NCI-H1092 (cell line): Measurements from ENCODE around the gene DNAJB8.

ENCODE experiments used
- DNase-seq: peaks from one replicate; lab custom pipeline; 2025; lab: John Stamatoyannopoulos, UW

The DNAJB8 gene

GRCh38 chr3:128493570-128494366 lies 27.1 kb upstream of the DNAJB8 start:
- DNase-seq: no peak

- DNase-seq: no peak
These were observed 26.2 kb upstream of the DNAJB8 start, which contains the start of gene GATA2 for GRCh38 chr3:128492671-128493569. TSS of gene GATA2 (minus strand) at chr3:128493201. CDS start at chr3:128487031, 6,170 bp downstream.

GRCh38 chr3:128491941-128492670 lies 25.4 kb upstream of the DNAJB8 start:
- DNase-seq: no peak

- no peak for DNase-seq
These were observed 24.9 kb upstream of the DNAJB8 start for GRCh38 chr3:128491691-128491940.

DNA sequence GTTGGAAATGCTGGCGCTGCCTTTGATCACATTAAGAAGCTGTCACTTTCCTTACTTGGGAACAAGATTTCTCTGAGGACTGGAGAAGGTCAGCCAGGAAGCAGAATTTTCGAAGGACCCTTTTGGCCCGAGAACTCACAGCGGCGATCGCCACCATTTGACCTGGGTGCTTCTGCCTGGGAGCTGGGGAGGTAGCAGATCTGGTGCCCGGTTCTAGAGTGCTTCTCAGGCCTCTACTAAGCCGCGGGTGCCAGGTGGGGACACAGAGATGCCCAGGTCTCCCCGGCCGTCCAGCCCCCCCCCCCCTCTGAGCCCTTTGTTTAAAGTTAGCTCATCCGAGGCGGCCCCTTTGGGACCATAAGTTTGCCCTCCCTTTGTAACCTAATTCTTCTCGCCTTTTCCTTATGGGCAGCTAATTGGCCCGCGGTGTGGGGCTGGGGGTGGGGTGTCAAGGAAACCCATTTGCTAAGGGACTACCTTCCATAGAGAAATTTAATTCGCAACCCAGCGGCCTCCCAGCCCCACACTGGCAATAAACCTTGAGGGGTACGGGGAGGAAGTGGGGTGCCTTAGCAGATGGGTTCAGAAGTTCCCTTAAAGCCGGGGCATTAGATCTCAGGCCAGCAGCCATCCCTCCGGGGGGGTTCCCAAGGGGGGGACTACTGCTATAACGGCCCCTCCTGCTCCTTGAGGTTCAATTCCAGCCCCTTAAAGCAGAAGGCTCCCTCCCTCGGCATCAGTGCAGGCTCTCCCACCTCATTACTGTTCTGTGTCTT lies 24.4 kb upstream of the DNAJB8 start:
- DNase-seq: no peak

DNA sequence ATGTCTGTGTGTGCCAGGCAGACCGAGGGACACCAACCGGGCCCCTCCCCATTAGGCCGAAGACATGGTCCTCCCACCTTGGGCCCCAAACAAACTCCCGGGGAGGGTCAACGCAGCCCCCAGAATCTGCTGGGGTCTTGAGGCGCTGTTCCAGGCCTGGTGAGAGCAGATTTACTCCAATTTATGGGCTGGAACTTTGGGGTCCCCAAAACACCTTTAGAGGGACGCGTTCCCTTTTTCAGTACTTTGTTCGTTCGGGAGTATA lies 23.9 kb upstream of the DNAJB8 start:
- DNase-seq: no peak

- DNase-seq: no peak
These were observed 23.4 kb upstream of the DNAJB8 start for GRCh38 chr3:128489927-128490649.

DNA sequence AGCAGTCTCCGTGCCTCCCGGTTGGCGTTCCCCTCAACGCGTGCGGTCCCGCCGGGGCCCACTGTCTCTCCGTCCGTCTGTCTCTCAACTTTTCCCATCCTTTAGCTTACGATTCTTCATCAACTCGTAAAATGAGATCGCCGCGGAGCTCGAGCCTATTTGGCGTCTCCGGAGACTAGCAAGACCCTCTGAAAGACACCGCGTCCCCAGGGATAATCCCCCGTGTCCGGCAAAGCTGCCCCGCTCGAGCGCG lies 22.9 kb upstream of the DNAJB8 start:
- no peak for DNase-seq

- no peak for DNase-seq
These were observed 22.4 kb upstream of the DNAJB8 start for GRCh38 chr3:128488991-128489673.

DNA sequence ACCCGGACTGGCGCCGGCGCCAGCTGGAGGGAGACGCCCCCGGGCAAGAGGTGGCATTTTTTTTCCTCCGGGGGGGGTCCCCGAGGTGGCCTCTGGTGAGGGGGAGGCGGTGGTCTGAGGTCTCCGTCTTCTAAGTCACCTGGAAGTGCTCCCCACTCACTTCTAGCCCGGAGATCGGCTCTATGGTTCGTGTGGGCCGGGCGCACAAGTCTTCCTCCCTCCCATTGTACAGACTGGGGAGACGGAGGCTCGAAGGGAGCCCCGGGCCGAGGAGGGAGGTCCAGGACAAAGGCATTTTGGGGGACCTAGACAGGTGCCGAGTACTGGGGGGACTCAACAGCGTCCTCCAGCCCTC lies 21.9 kb upstream of the DNAJB8 start:
- no peak for DNase-seq

GRCh38 chr3:128487813-128488635 lies 21.3 kb upstream of the DNAJB8 start:
- peak; percentile 63 for DNase-seq

- no peak for DNase-seq
These were observed 20.8 kb upstream of the DNAJB8 start for GRCh38 chr3:128487538-128487812.

DNA sequence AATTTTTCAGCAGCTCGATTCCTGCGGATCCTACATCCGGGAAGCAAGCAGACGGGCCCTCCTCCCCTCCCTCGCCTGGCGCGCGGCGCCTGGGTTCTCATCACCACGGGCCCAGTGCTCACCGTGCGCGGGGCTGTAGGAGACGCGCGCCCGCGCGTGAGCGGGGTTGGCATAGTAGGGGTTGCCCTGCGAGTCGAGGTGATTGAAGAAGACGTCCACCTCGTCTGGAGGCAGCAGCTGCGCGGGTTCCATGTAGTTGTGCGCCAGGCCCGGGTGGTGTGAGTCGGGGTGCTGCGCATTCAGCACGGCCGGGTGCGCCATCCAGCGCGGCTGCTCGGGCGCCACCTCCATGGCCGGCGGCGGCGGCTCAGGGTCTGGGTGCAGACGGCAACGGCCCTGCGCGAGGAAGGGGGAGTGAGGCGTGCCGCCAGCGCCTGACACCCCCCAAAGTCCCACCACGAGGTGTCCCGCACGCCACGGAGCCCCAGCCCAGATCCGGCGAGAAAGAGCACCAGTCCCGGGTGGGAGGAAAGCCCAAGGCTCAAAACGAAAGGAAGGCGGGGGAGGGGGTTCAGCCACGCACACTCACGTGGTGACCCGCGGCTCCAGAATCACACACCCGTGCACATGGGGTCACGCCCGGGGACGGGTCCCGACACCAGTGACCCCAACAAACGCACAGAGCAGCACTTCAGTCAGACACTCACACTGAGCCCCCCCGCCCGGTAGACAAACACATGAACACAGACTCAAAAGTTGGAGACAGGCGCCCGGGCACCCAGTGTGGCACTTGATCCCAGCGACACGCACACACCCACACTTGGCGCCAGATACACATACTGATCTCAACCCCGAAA lies 20.2 kb upstream of the DNAJB8 start:
- no peak for DNase-seq

DNA sequence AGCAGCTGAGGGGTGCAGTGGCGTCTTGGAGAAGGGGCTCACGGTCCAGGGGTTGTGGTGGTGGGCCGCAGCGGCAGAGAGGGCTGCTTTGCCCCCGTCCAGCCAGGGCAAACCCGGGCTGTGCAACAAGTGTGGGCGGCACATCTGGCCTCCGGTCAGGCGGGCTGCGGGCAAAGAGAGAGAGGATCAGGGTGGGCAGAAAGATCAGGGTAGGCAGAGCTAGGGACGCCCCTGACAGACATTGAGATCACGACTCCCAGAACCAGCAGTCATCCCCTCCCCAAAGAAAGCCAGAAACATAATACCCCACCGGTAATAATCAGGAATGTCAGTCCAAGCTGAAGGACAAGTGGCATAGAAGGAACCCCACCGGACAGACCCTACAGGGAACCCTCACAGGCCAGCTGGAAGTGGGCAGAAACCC lies 19.5 kb upstream of the DNAJB8 start:
- no peak for DNase-seq

DNA sequence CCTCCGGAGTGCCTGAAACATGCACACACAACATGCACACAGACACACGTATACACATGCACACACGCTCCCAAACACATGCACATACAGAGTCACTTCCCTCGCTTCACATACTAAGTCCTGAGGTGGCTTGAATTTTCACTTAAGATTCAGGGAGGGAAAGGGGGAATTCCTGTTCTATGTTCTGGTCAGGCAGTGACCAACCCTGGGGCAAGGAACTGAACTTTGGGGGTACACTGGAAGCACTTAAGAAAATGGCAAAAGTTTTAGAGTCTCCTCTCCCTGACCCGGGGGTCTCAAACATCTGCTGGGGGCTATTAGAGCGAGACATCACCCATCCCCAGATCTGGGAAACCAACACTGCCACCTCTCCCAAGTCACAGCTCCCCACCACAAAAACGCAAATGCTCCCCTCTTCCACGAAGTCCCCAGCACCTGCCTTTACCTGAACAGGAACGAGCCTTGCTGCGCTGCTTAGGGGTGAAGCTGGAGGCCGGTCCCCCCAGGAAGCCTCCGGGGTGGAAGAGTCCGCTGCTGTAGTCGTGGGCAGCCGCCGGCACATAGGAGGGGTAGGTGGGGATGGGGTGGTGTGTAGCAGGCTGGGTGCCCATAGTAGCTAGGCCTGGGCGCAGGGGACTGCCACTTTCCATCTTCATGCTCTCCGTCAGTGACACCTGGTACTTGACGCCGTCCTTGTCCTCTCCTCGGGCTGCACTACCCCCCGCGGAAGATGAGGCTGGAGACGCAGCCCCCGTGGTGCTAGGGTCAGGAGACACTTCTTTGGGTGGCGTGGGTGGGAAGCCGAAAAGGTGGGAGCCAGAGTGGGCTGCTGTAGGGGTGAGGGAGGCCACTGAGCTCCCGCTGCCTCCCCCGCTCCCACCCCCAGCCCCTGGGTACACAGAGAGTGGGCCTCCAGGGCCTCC lies 18.9 kb upstream of the DNAJB8 start:
- DNase-seq: no peak

DNA sequence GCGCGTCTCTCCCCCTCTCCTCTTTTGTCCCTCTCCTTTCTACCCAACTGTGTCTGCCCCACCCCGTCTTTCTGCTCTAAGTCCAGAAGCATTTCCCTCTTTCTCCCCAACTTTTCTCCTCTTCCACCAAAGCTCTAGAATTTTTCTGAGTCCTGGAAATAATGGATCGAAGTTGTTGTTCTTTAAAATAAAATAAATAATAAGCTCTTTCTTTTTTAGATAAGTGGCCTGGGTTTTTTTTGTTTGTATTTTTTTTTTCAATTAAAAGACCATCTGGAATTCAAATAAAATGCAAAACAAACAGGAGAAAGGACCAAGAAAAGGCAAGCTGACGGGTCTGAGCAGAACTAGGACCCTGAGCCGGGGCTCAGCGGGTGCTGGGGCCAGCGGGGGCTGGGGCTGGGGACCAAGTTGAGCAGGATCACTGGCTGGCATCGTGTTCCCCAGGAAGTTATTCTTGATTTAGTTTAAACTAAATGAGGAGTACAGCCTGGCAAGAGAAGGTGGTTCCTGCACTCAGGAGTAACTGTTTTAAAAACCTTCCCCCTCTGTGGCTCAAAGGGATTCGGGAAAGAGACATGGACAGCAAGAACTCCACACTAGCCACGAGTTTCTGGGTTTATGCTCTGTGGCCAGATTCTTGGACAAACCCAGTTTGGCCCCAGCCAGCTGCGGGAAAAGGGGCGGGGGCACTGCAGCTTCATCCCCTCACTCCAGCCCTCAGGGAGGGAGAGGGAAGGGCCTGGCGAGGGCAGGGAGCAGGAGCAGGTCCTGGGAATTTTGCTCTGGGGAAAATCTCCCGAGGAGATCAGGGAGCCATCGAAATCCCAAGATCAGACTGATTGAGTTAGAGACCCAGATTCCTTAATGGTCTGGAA lies 18.0 kb upstream of the DNAJB8 start:
- DNase-seq: no peak

- no peak for DNase-seq
These were observed 17.1 kb upstream of the DNAJB8 start for GRCh38 chr3:128483657-128484403.
